HG03025 (cell line): ENCODE measurements around the gene ANXA4.

ENCODE experiments used
- ATAC-seq: cut with Tn5 transposase; IDR thresholded peaks from one replicate; pipeline ENCODE4 v1.9.1; 2021; ENCODE audit warnings: mild to moderate bottlenecking, moderate library complexity; ENCODE audit not compliant: unreplicated experiment, low FRiP score

Gene ANXA4

DNA sequence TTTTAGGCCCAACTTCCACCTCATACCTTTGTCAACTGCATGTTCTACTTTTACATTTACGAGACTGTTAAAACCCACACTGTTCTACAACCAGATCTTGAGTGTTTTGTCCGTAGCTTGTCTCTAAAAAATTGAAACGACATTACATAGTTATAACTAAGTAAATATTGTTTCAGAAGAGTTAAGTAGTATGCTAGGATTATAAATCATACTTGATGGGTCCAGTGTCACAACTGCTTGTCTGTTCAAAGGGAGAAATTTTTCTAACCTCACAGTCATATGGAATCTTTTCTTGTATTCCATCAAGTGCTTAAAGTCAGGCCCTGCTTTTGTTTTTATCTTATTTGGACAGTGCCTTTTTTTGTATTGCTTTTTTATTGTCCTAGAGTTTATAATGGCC is 91.8 kb downstream of the ANXA4 start:
- ATAC-seq = no peak

DNA sequence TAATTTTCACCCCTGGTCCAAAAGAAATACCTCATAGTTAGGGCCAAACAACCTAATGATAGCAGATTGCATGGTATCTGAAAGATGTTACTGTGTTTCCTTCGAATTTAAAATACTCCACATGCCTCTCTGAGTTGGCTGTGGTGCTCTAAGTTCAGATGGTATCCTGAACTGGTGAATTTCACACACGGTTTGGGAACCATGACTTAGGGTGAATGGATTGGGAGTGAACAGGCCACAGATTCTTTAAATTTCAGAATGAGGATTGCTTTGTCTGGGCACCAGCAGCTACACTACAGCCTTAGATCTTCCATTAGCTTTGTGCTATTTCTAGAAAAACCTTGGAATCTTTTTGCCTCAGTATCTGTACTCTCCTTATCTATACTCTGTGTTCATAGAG is 93.7 kb downstream of the ANXA4 start:
- ATAC-seq = no peak

DNA sequence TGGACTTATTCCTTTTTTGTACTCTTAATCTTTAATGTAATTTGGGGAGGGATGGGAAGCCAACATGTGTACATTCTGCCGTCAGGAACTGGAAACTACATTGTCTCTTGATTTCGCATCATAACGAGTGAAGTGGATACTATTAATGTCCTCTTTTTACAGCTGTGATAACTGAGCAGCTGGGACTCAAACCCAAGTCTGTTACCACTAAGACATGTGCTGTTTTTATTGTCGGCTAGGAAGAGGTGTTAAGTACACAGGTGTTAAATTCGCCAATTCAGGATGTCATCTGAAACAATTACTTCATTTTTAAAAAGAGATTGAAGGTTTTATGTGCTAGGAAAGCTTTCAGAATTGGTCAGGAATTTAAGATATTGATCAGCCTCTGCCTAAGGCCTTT is 94.4 kb downstream of the ANXA4 start:
- no peak for ATAC-seq

DNA sequence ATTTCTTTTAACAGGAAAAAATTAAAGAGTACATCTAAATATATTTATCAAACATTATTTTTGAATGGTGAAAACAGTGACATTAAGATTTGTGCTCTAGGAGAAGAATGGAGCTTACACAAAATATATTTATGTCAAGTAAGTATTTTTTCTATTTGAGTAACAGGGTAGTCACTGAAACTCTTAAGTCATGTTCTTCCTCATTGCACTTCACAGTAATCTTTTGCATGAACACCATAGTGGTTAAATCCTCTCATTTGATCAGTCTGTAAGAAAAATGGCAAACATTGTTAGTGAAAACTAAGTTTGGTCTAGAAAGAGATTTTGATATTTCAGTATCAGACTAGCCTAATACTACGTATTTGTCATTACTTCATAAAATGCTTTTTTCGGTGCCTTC is 95.6 kb downstream of the ANXA4 start:
- no peak for ATAC-seq

DNA sequence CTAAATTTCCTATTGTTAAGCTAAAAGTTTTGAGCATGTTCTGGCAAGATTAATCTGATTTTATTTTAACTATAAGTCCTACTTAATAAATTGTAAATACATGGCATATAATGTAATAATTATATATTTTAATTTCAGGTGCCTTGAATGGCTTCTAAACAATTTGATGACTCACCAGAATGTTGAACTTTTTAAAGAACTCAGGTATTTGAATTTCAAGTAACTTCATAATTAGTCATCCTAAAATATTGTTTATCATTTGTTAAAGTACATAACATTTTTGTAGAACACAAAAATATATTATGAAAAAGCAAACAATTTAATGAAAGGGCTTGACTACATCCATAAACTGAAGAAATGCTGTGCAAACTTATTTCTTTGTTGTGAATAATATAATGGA is 102.1 kb downstream of the ANXA4 start:
- no peak for ATAC-seq

GRCh38 chr2:69844560-69844959 is 102.6 kb downstream of the ANXA4 start:
- ATAC-seq = no peak

DNA sequence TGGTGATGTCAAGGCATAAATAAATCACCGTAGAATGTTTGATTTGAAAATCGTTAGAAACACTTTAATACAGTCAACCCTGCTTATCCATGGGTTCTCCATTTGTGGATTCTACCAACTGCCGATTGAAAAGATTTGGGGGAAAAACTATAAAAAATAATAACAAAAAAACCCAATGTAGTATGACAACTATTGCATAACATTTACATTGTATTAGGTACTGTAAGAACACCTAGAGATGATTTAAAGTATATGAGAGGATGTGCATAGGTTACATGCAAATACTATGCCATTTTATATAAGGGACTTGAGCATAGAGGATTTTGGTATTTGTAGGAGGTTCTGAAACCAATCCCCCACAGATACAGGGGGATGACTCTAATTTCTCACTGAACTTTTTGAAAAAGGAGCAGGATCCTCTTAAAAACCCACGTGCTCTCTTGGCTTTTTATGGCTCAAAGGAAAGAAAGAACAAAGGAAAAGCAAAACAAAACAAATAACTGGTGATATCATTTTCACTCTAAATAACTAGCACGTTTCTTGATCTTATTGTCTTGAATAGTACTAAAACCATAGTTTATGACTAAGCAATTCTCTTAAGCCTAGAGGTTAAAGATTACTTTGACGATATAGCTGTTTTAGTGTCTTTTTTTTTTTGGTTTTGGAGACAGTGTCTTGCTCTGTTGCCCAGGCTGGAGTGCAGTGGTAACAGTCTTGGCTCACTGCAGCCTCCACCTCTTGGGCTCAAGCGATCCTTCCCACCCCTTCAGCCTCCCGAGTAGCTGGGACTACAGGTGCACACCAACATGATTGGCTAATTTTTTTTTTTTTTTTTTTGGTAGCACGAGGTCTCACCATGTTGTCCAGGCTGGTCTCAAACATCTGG is 104.5 kb downstream of the ANXA4 start:
- ATAC-seq = no peak

- ATAC-seq = no peak
These were observed 105.3 kb downstream of the ANXA4 start for GRCh38 chr2:69847068-69847828.

GRCh38 chr2:69848186-69848790 is 106.4 kb downstream of the ANXA4 start:
- ATAC-seq = no peak

DNA sequence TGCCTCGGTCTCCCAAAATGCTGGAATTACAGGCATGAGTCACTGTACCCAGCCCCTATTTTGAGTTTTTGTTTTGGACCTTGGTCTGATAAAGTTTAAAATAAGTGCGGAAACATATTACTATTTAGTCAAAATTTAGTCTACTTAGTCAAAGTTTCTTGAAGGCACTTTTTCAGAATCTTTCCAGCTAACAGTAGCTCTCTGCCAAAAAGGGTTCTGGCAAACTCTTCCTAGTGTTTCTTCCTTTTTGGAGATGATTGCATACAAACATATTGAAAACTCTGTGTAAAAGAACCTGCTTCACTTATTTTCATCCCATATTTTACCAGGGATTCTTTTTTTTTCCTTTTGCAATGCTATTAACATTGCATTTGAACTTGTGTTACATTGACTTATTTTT is 116.3 kb downstream of the ANXA4 start:
- no peak for ATAC-seq

DNA sequence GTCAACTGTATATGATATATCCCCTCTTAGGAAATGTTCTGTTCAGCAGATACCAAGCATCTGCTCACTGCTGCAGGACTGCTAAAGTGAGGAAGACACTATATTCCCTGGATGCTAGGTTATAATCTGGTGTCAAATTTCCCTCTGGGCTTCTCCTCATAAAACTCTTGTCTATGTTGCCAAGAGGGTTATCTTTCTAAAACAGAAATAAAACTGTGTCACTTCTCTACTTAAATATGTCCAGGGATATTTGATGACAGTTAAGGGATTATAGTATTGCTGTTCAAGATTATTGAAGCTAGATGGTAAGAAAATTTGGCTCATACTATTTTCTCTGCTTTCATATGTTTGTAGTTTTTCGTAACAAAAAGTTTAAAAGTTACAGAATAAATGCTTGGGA is 121.4 kb downstream of the ANXA4 start:
- ATAC-seq = no peak
